Fibroblast of gingiva (primary cell): ENCODE measurements around the gene C11orf52.
"Not testable (repeated sequence)": the region's sequence is repeated elsewhere in the genome, so short reads cannot be mapped to it uniquely, and the experiment has no call there.

Source experiments
- DNase-seq: peaks from one replicate; pipeline ENCODE4 v3.0.0-alpha.2; 2011; ENCODE audit warnings: low read depth

C11orf52 gene, protein sequence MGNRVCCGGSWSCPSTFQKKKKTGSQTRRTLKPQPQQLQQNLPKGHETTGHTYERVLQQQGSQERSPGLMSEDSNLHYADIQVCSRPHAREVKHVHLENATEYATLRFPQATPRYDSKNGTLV

DNA sequence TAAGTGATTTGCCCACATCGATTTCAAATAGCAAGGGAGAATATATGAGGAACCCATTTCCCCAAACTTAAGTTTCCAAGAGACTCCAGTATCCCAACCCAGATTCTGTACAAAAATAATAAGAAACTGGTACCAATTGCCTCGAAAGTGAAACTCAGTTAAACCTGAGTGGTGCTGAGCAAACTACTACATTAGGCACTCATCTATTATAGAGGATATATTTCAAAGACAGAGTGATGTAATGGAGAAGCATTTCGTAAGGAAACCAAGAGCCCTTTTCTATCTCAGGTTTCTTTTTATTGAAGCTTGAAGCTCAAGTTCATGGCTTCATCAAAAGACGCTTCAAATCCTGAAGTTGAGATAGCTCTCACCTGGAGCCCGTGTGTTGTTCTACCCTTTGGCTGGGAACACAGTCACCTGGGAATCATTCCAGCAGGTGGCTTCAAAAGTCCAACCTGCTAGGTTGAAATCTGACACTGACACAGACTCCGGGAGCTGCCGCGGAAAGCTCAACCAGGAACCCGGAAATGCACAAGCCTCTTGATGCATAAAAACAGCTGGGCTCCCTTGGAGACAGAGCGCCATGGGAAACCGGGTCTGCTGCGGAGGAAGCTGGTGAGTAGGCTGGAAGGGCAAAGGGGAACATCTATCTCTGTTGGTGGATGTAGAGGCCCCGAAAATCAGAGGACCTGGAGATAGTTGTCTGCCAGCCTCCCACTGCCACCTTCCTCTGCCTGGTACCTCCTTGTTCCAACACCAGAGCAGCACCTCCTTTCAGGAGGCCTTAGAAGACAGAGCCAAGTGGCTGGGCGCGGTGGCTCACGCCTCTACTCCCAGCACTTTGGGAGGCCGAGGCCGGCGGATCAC lies at the start of gene C11orf52:
Gene C11orf52 (plus strand): TSS at position 524 of the 867 bp plus-strand sequence. CDS start 60 bp downstream, at position 584.
- no peak for DNase-seq

DNA sequence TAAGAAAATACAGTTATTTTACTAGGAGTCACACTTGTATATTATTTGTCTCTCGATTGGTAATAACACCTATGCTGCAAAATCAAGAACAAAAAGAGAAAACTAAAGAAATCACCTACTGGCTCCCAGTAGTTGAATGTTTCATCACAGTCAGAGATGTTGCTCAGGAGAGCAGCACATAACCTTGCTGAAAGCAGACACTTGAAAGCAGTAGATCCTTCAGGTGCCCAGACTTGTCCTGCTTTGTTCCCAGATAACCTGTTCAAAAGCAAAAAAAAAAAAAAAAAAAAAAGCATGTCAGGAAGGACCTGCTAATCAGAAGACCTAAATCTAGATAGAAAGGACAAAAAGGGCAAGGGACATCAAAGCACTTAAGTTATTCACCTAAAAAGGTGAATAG lies 48.6 kb upstream of the C11orf52 start:
- DNase-seq = no peak

DNA sequence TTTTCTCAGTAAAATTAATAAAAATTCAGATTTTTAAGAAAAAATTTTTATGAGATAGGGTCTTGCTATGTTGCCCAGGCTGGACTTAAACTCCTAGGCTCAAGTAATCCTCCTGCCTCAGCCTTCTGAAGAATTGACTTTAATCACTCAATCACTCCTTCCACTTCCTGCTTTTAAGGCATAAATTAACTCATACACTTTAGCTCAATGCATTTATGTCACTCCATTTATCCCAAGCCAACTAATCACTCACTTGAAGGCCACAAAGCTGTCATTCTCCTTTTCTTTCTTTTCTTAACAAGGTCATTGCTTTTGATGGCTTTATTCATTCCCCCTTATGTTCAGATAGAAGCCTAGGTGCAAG lies 48.2 kb upstream of the C11orf52 start:
- no peak for DNase-seq

DNA sequence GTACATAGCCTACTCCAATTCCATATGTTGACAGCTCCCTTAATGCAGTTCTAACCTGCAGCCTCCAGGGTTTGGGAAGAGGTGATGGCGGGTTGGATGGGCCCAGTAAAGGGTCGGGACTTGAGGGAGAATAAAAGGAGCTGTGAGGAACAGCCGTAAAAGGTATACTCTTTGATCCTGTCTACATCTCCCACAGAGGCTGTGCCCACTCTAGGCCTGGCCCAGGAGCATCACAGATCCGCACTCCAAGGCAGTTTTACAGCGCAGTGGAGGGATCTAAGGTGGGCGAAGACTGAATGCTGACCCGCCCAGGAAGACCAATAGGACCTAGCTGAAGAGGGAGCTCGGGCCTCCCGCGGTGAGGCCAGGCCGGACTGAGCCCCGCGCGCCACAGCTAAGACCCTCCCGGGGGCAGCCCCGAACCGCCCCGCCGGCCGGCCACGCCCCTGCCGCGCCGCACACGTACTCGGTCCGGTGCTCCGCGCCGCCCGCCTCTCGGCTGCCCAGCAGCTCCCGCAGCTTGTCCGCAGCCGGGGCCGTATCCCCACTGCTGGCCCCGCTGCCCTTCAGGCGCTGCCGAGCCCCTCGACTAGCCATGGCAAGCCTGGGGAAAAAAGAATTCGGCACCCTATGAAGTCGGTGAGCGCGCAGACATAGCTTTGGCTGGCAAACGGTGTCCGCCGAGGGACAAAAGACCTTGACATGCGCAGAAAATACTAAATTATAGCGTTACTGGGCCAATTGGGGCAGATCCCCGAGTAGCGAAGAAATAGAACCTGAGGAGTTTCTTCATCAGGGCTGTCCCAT lies 47.6 kb upstream of the C11orf52 start, which contains the start of gene ALG9:
Gene ALG9 (minus strand): TSS at position 696 of the 807 bp plus-strand sequence. CDS start 99 bp downstream, at position 597.
- DNase-seq = peak; percentile 88

DNA sequence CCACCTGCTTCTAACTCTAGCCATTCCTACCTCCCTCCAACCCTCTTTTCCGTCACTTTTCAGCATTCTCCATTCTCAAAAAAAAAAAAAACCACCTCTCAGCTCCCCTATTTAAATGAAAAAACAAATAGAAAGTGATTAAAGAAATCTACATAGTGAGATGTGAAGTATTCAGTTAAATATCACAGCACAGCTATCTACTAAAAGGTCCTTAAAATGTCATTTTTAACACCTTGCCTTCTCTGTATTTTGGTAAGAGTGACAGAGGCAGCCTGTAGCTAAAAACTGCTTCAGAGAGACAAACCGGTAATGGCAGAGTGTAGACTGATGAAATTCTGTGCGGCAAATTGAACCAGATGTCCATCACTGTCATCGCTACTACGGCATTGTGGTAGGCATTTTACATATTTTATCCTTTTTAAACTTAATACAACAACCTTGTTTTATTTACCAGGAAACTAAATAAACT lies 47.0 kb upstream of the C11orf52 start:
- no peak for DNase-seq

DNA sequence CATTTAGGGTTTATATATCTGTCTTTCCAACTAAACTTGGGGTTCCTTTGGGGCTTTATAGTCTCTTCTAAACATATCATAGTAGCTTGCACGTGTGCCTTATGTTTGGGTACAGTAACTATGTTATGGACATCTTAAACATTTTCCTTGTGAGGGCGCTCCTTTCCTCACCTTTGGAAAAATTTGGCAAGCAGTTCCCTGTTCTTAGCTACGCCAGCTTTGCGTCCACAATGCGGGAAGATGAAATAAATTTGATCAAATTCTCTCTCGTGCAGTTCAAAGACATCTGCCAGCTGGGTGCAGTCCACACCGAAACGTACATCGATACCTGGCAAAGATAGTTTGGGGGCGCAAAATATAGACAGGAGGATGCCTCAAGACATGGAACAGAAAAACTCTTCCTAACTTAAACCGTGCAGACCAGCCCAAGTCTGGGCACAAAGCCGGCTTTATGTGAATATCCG lies 40.3 kb upstream of the C11orf52 start:
- peak; percentile 1 for DNase-seq

DNA sequence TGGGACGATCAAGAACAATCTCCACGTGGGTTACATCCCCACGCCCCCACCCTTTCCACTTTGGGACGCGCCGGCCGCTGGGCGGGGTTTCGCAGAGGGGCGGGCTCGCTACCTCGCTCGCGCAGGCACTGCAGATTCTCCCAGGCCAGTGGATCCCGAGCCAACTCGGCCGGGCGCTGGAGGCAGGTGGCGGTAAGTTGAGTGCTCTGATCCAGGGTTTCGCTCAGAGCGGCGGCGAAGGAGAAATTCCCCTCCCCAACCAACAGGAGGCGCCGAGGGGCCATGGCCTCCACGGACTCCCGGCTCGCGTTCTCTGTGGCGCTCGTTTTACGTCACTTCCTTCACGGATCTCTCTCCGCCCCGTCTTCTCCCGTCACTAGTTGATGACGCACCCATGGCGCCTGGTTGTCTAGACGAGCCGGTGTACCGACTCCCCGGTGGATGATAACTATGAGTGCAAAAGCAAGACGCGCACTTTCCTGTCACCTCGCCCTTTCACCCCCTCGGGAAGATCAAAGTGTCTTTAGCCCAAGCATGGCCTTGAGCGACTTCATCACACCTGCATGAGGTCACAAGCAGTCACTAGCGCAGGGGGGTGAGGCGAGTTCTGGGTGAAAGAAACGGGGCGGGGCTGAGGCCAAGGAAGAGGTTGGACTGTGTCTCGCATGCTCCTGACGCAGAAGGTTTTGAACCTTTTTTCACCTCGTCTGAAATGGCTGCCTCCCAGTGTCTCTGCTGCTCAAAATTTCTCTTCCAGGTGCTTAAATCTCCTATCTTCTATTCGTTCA lies 39.7 kb upstream of the C11orf52 start, which contains the start of the genes CFAP68 and FDXACB1:
Gene CFAP68 (plus strand): TSS at position 693 of the 788 bp plus-strand sequence. CDS start 20 bp downstream, at position 713.
Gene FDXACB1 (minus strand): TSS at position 317 of the 788 bp plus-strand sequence. CDS start 33 bp downstream, at position 284.
- DNase-seq = peak; percentile 93

DNA sequence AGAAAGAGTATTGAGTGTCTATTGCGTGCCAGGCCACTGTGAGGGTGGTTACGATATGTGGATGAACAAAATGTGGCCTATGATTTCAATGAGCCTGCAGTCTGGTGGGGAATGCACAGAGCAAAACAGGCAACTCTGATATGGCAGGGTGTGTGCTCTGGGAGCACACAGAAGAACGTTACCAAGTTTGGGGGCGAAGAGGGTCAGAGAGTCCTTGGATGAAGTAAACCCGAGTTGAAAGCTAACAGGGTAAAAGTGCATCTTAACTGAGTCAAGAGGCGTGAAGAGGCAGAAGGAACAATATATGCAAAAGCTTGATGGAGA lies 39.1 kb upstream of the C11orf52 start:
- DNase-seq = no peak

DNA sequence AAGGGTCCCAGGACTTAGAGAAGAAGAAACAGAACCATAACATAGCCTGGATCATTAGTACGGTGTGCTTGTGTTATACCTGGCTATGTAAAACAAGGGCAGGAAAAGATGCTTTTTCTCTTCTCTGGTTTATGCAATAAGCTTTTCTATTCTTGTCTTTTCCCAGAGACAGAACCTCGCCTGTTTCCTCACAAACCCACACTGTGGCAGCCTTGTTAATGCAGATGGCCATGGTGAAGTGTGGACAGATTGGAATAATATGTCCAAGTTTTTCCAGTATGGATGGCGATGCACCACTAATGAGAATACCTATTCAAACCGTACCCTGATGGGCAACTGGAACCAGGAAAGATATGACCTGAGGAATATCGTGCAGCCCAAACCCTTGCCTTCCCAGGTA lies 36.5 kb upstream of the C11orf52 start:
- DNase-seq = no peak

DNA sequence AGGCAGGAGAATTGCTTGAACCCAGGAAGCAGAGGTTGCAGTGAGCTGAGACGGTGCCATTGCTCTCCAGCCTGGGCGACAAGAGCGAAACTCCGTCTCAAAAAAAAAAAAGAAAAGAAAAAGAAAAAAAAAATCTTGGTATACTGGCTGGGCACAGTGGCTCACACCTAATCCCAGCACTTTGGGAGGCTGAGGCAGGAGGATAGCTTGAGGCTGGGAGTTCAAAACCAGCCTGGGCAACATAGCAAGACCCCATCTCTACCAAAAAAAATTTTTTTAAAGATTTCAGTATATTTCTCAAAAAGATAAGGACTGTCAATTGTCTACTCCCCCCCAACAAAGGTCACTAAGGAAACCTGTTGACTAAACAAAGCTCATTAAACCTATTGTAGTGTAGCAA lies 33.7 kb upstream of the C11orf52 start:
- not testable (repeated sequence) for DNase-seq

DNA sequence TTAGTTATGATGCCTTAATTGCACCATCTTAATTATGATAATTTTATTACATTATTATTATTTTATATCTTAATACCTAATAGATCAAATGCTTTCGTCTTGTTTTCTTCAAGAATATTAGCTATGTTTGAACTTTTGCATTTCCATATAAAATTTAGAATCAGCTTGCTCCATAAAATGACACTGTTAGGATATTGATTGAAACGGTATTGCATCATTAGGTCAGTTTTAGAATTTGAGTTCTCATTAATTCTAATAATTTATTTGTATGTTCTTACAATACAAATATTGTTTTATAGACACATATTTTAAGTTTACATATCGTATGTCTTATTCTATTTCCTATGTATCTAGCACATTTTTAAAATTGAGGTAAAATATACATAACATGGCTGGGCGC lies 32.7 kb upstream of the C11orf52 start:
- DNase-seq = no peak

DNA sequence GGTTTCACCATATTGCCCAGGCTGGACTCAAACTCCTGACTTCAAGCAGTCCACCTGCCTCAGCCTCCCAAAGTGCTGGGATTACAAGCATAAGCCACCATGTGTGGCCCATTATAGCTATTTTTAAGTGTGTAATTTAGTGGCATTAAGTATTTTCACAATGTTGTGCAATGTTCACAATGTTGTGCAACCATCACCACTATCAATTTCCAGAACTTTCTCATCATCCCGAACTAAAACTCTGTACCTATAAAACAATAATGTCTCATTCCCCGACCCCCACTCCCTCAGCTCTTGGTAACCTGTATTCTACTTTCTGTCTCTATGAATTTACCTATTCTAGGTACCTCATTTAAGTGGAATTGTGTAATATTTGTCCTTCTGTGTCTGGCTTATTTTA lies 31.9 kb upstream of the C11orf52 start:
- peak; percentile 38 for DNase-seq

DNA sequence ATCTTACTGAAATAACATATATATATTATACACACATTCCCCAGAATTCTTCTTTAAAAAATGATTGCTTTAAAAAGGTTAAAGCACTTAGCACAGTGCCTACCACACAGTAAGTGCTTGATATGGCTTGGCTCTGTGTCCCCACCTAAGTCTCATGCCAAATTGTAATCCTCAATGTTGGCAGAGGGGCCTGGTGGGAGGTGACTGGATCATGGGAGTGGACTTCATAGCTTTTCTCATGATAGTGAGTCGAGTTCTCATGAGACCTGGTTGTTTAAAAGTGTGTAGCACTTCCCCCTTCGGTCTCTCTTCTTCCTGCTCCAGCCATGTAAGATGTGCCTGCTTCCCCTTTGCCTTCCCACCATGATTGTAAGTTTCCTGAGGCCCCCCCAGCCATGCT lies 13.3 kb upstream of the C11orf52 start:
- DNase-seq = no peak

DNA sequence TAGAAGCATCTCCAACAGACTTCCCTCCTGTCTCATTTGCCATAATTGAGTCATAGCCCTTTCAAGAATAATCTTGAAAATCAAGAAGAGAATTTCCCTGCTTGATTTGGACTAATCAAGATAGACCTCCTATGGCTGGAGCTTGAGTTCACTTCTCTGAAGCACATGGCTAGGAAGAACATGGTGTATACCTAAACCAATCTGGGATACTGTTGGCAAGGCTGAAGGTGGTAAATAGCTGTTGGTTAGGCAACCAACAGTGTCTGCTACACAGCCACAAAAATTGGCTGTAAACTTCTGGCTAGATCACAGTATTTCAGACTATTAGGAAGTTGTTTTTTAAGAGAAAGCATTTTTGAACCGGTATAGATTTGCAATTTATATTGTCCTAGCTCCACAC lies 12.0 kb upstream of the C11orf52 start:
- DNase-seq = no peak

DNA sequence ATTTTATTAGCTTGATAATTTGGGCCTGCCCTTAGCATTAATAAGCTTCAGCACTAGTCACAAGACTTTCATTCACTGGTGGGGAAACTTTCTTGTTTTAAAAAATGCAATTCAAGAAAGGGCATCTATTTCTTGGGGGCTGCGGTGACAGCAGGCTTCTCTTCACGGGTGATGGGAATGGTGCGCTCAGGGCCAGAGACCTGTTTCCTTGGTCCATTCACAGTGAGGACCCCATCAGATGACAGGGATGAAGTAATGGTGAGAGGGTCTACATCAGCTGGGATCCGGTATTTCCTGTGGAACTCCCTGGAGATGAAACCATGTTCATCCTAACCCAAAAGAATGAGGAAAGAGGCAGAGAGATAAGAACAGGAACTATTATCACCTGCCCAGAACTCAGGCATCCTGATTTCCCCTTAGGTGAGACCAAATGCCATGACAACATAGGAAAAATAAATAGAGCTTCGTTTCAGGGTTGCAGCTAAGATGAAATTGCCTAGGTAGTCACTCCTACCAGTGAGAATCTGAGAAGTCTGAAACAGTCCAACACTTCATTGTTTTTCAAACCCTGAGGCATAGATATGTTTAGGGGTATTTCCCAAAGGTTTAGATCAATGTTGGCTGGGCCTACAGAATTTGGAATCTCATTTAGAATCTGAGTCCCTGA lies 9.9 kb upstream of the C11orf52 start:
- DNase-seq = no peak

DNA sequence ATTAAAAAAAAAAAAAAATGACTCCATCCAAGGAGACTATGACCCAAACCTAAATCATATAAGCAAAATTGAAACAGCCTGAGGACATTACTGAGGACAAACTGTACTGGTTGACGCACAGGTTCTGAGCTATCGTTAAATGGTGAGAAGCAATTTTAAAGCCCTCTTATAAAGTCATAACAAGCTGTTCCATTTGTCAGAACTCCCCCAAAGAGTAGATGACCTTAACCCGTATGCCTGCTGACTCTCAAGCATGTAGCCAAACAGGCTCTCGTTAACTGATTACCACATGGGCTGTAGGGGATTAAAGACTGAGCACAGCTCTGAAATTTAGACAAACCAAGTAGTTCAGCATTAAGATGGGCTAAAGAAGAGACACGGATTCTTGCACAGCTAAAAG lies 9.3 kb upstream of the C11orf52 start:
- no peak for DNase-seq

DNA sequence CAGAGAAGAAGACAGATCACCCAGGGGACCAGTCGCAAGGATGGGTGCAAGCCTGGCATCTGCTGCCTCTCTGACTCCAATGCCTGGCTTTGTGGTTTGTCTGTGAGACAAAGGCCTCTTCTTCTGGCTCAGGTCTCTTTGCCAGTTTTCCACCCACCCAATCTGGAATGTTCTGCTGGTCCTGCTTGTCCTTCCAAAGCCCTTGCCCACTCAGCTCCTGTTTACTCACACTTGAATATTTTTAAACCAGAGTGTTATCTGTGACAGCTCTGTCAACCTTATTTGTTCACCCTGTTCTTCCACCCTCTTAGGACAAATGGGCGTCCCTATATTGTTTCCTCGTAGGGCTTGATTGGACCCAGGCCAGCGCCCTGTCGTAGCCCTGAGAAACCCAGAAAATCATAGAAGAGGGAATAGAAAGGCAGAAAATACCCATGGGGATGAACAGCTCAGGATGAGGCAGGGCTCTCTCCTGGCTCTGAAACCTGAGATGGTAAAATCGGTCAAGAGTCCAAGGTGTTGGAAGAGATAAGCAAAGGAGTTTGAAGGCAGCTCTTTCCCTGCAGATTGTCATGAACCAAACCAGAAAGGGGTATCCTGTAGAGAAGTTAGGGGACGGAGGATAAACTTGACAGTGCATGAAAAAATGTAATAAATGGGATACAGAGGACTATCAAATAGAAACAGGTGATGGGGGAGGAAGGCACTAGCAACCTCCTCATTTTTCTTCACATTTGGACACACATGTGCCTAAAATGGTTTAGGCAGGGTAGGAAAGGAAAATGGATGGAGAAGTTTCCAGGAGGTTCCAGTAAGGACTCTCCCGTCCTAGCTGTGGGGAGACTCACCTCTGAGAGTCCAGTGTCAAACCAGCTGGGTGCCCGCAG lies 7.8 kb upstream of the C11orf52 start:
- DNase-seq = no peak

DNA sequence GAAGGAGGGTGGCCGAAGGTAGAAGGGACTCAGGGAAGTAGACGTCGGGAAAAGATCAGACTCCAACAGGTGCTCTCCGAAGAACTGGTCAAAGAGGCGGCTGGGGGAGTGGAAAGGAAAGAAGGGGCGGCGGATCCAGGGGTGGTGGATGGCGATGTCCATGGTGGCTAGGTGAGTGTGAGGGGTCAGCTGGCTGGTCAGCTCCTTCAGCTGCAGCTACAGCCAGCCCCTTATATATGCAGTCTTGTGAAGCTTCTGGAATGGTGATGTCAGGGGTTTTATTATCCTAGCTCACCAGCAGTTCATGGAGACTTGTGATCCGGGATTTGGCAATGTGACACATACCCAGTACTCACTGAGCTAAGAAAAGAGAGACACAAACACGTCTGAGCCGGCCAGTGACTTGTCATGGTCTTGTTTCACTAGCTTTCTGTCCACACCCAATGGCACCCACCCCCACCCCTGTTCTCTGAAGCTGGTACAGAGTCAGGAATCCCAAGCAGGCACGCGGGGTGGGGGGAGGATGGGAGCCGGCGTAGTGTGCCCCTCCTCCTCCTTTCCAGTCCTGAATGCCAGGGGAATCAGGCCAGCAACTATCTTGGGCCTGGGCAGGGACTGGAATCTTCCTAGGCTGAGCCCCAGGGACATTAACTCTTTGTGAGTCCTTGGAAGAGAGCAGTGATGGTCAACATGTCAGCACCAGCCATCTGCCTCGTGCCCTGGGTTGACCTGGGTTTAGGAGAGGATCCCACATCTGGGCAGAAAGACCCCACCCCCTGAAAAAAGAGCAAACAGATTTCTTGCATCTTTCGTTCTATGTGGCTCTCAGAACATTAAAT lies 6.9 kb upstream of the C11orf52 start, which contains the start of gene CRYAB:
Gene CRYAB (minus strand): TSS at position 208 of the 839 bp plus-strand sequence. CDS start 46 bp downstream, at position 162.
- DNase-seq = peak; percentile 90

DNA sequence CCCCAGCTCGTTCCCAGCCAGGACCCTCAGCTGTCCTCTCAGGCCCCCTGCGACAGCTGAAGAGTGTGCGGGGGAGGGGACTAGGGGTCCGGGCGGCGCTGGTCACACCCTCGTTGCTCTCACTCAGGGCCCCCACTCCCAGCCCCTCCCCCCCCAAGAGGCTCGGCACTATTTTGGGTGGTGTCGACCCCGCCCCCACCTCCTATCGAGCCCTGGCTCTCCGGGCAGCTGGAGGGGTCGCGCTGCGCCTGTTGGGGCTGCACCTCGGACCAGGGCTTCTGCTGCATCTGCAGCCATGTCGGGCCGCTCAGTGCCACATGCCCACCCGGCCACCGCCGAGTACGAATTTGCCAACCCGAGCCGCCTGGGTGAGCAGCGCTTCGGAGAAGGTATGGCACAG lies 6.2 kb upstream of the C11orf52 start, which contains the start of gene HSPB2:
Gene HSPB2 (plus strand): TSS at position 200 of the 400 bp plus-strand sequence. CDS start 96 bp downstream, at position 296.
- DNase-seq = no peak
